Calu3 (cell line): Measurements from ENCODE around the gene LY6G5B. TPM values are rescaled to one million over a fixed set of nuclear protein-coding genes. Genes with fewer than 3 reads are reported as not detected.

Experiments
- BruUV-seq: library from RNA; stranded (reverse); fragments of 400-500 nt; replicated peaks from 2 replicates; lab custom pipeline; 2021; lab: Mats Ljungman, UMichigan
- CTCF ChIA-PET: fragments of 300-600 bp; sonication (Branson Sonifier 250); formaldehyde crosslinking; loops from one replicate; lab custom pipeline; 2022; ENCODE audit warnings: antibody characterized with exemption; lab: Charles Lee
- DNase-seq: peaks from one replicate; pipeline ENCODE4 v3.0.0; 2022
- H3K27ac Mint-ChIP-seq: one replicate; pipeline ENCODE4 v1.8.0; 2022; ENCODE audit warnings: mixed read lengths; ENCODE audit not compliant: unreplicated experiment
- H3K27me3 Mint-ChIP-seq: one replicate; pipeline ENCODE4 v1.8.0; 2022; ENCODE audit warnings: mixed read lengths; ENCODE audit not compliant: unreplicated experiment
- H3K36me3 Mint-ChIP-seq: one replicate; pipeline ENCODE4 v1.8.0; 2022; ENCODE audit warnings: mild to moderate bottlenecking, moderate library complexity, mixed read lengths; ENCODE audit not compliant: insufficient read depth, unreplicated experiment
- H3K4me1 Mint-ChIP-seq: one replicate; pipeline ENCODE4 v1.8.0; 2022; ENCODE audit warnings: mild to moderate bottlenecking, low read depth, mixed read lengths; ENCODE audit not compliant: unreplicated experiment
- H3K4me3 Mint-ChIP-seq: one replicate; pipeline ENCODE4 v1.8.0; 2022; ENCODE audit warnings: mild to moderate bottlenecking, low read depth, moderate library complexity, mixed read lengths; ENCODE audit not compliant: unreplicated experiment
- H3K9me3 Mint-ChIP-seq: one replicate; pipeline ENCODE4 v1.8.0; 2022; ENCODE audit warnings: low read depth, mixed read lengths; ENCODE audit not compliant: unreplicated experiment
- CTCF ChIP-seq: fragments of 200-600 bp; IDR thresholded peaks from one replicate; pipeline ENCODE4 v1.8.0; 2022; ENCODE audit warnings: antibody characterized with exemption; ENCODE audit not compliant: unreplicated experiment
- intact Hi-C: fragments of 100-400 bp; cut with micrococcal nuclease; formaldehyde crosslinking; loops from one replicate; pipeline ENCODE4 v1.10.0; 2022; ENCODE audit not compliant: unreplicated experiment
- total RNA-seq: library from RNA; stranded (reverse); gene quantifications from 2 replicates; pipeline ENCODE4 v1.2.3, GENCODE V29; 2022

The LY6G5B gene
- total RNA-seq, 1 experiment from 2014 or later: 44.6 TPM

GRCh38 chr6:31636698-31637596 lies 32.8 kb upstream of the LY6G5B start:
- intact Hi-C loops: no loop called here
- H3K36me3 Mint-ChIP-seq: peaks cover 92% of the 10 kb centered on the region
- no peaks in the 10 kb centered on the region for H3K9me3 Mint-ChIP-seq
- H3K27ac Mint-ChIP-seq: peak overlapping the region; percentile 11
- no peaks in the 10 kb centered on the region for H3K4me1 Mint-ChIP-seq
- CTCF ChIA-PET: interaction anchor here (2.0 kb wide), 1 partner anchor 15 kb away, joined by 6 read pairs; the partner anchor contains the start of gene PRRC2A
- no peak for TF ChIP-seq CTCF
- TSS peak; percentile 24 for BruUV-seq
- DNase-seq: no peak
- no peak overlapping the region for H3K4me3 Mint-ChIP-seq
- no peaks in the 10 kb centered on the region for H3K27me3 Mint-ChIP-seq

- BruUV-seq: no TSS peak
- no peak for TF ChIP-seq CTCF
- Mint-ChIP-seq H3K27me3 (no peaks in the 10 kb centered on the region), H3K36me3 (peaks cover 92% of the 10 kb centered on the region), H3K4me1 (no peaks in the 10 kb centered on the region), H3K9me3 (no peaks in the 10 kb centered on the region), H3K4me3 (no peak overlapping the region), H3K27ac (no peak overlapping the region)
- intact Hi-C loops: no loop called here
- DNase-seq: no peak
- CTCF ChIA-PET: interaction anchor here (0.6 to 1.4 kb wide), 6 partner anchors 13 to 725 kb away, joined by 3 to 6 read pairs (median 4); partner anchors contain the start of genes C6orf47, NEU1 and VARS2
Measured at GRCh38 chr6:31639043-31639442, 30.7 kb upstream of the LY6G5B start.

- DNase-seq: no peak
- Mint-ChIP-seq H3K4me1 (no peaks in the 10 kb centered on the region), H3K4me3 (no peak overlapping the region), H3K27ac (no peak overlapping the region), H3K9me3 (no peaks in the 10 kb centered on the region), H3K27me3 (no peaks in the 10 kb centered on the region), H3K36me3 (peaks cover 92% of the 10 kb centered on the region)
- intact Hi-C loops: no loop called here
- TF ChIP-seq CTCF: no peak
- no TSS peak for BruUV-seq
- CTCF ChIA-PET: interaction anchor here (0.6 to 1.4 kb wide), 6 partner anchors 12 to 726 kb away, joined by 3 to 6 read pairs (median 4); partner anchors contain the start of genes C6orf47, NEU1 and VARS2
Measured at GRCh38 chr6:31639449-31639861, 30.3 kb upstream of the LY6G5B start.

GRCh38 chr6:31640612-31641011 lies 29.2 kb upstream of the LY6G5B start:
- Mint-ChIP-seq H3K36me3 (peaks cover 92% of the 10 kb centered on the region), H3K9me3 (no peaks in the 10 kb centered on the region), H3K27me3 (no peaks in the 10 kb centered on the region), H3K27ac (no peak overlapping the region), H3K4me3 (no peak overlapping the region), H3K4me1 (no peaks in the 10 kb centered on the region)
- no peak for DNase-seq
- intact Hi-C loops: no loop called here
- no peak for TF ChIP-seq CTCF
- BruUV-seq: TSS peak; percentile 77
- CTCF ChIA-PET: interaction anchor here (1.4 kb wide), 1 partner anchor 20 kb away, joined by 3 read pairs; the partner anchor contains the start of gene C6orf47
